ENCODE results near the gene NPAS3. TPM values are rescaled to one million over a fixed set of nuclear protein-coding genes. Genes with fewer than 3 reads are reported as not detected.

NPAS3 gene
- total RNA-seq: 5.2 to 6.9 TPM (median 6.4 TPM) in 3 replicates

- Mint-ChIP-seq H3K4me1 (peaks cover 28% of the 10 kb centered on the region), H3K27me3 (ENCODE audit: low read depth) (peaks cover 60% of the 10 kb centered on the region), H3K9me3 (no peaks in the 10 kb centered on the region), H3K4me3 (peak within 1 kb of the TSS; percentile 83), H3K27ac (peak within 1 kb of the TSS; percentile 92), H3K36me3 (no peaks in the 10 kb centered on the region)
- TF ChIP-seq CTCF (IDR thresholded peaks at IDR 0.05; ENCODE audit: unreplicated experiment): no peak
- DNase-seq (ENCODE audit: low spot score in 2 of 2, unreplicated experiment in 2 of 2): peak; percentile 31 to 51
Observed at GRCh38 chr14:32938719-32939253, at the start of gene NPAS3. TSS of gene NPAS3 (plus strand) at chr14:32938879.

- TF ChIP-seq CTCF (IDR thresholded peaks at IDR 0.05; ENCODE audit: unreplicated experiment): no peak
- no peaks in the 10 kb centered on the region for H3K36me3 Mint-ChIP-seq
- H3K9me3 Mint-ChIP-seq: no peaks in the 10 kb centered on the region
- no peak overlapping the region for H3K4me3 Mint-ChIP-seq
- H3K27ac Mint-ChIP-seq: no peak overlapping the region
- no peaks in the 10 kb centered on the region for H3K27me3 Mint-ChIP-seq (ENCODE audit: low read depth)
- DNase-seq (ENCODE audit: low spot score in 2 of 2, unreplicated experiment in 2 of 2): no peak
- peaks cover 9% of the 10 kb centered on the region for H3K4me1 Mint-ChIP-seq
Observed at GRCh38 chr14:32896979-32897697, 41.5 kb upstream of the NPAS3 start.

GRCh38 chr14:32897698-32898064 lies 41.0 kb upstream of the NPAS3 start:
- Mint-ChIP-seq H3K4me1 (peaks cover 9% of the 10 kb centered on the region), H3K4me3 (no peak overlapping the region)

GRCh38 chr14:32898876-32899275 lies 39.8 kb upstream of the NPAS3 start:
- no peak for TF ChIP-seq CTCF (IDR thresholded peaks at IDR 0.05; ENCODE audit: unreplicated experiment)
- Mint-ChIP-seq H3K4me1 (peaks cover 9% of the 10 kb centered on the region), H3K36me3 (no peaks in the 10 kb centered on the region), H3K27me3 (ENCODE audit: low read depth) (no peaks in the 10 kb centered on the region), H3K9me3 (no peaks in the 10 kb centered on the region), H3K4me3 (no peak overlapping the region), H3K27ac (no peak overlapping the region)
- no peak for DNase-seq (ENCODE audit: low spot score in 2 of 2, unreplicated experiment in 2 of 2)

More at GRCh38 chr14:32897698-32898064, 41.0 kb upstream of the NPAS3 start:
- Mint-ChIP-seq H3K27me3 (ENCODE audit: low read depth) (no peaks in the 10 kb centered on the region), H3K9me3 (no peaks in the 10 kb centered on the region), H3K36me3 (no peaks in the 10 kb centered on the region), H3K27ac (no peak overlapping the region)
- no peak for DNase-seq (ENCODE audit: low spot score in 2 of 2, unreplicated experiment in 2 of 2)
- no peak for TF ChIP-seq CTCF (IDR thresholded peaks at IDR 0.05; ENCODE audit: unreplicated experiment)

- Mint-ChIP-seq H3K9me3 (no peaks in the 10 kb centered on the region), H3K4me3 (no peak overlapping the region), H3K27me3 (ENCODE audit: low read depth) (no peaks in the 10 kb centered on the region), H3K4me1 (peaks cover 9% of the 10 kb centered on the region), H3K27ac (no peak overlapping the region), H3K36me3 (no peaks in the 10 kb centered on the region)
- DNase-seq (ENCODE audit: low spot score in 2 of 2, unreplicated experiment in 2 of 2): no peak
- TF ChIP-seq CTCF (IDR thresholded peaks at IDR 0.05; ENCODE audit: unreplicated experiment): no peak
Observed at GRCh38 chr14:32900547-32900946, 38.1 kb upstream of the NPAS3 start.

Data from mesothelial cell of epicardium (in vitro differentiated cells).